Adrenal gland (tissue), 12 donors: ENCODE measurements around the gene TEX11. TPM values are rescaled to one million over a fixed set of nuclear protein-coding genes. Genes with fewer than 3 reads are reported as not detected.
A peak's percentile ranks its signal among the peaks of the same experiment; 100 is the strongest.

Experiments used
- DNase-seq, 7 donors: peaks; one replicate each; pipeline ENCODE4 v3.0.0-alpha.2; 2019 to 2020
- H3K27ac ChIP-seq, 5 donors: fragments of 200-600 bp; sonication (generic) in 4 of 5; 1 replicate in 3 of 5; 2 replicates in 2 of 5; pipeline versions ENCODE4 v1.5.1 to v1.8.0; 2016 to 2020; ENCODE audit warnings: mild to moderate bottlenecking in 1 of 5
- H3K27me3 ChIP-seq: fragments of 200-600 bp; 2 replicates; pipeline ENCODE4 v1.8.0; 2021
- H3K36me3 ChIP-seq, 2 donors: fragments of 200-600 bp; replicated peaks in 1 of 2; 1 replicate in 1 of 2; 2 replicates in 1 of 2; pipeline versions ENCODE4 v1.5.1 to v1.8.0; 2018 to 2022
- H3K4me1 ChIP-seq, 2 donors: fragments of 200-600 bp; replicated peaks in 1 of 2; 1 replicate in 1 of 2; 2 replicates in 1 of 2; pipeline versions ENCODE4 v1.5.1 to v1.8.0; 2018 to 2021
- H3K4me3 ChIP-seq, 4 donors: fragments of 200-600 bp; sonication (generic) in 3 of 4; one replicate each; pipeline ENCODE4 v1.5.1; 2016 to 2018
- H3K9me3 ChIP-seq, 3 donors: fragments of 200-600 bp; sonication (generic) in 1 of 3; replicated peaks in 1 of 3; 1 replicate in 2 of 3; 2 replicates in 1 of 3; pipeline versions ENCODE4 v1.5.1 to v1.8.0; 2016 to 2021
- POLR2A ChIP-seq, 2 donors: fragments of 450-650 bp; IDR thresholded peaks; one replicate each; pipeline ENCODE4 v1.6.1; 2017; ENCODE audit warnings: antibody characterized with exemption in 2 of 2, mild to moderate bottlenecking in 2 of 2, moderate library complexity in 1 of 2
- WGBS, 4 donors: extraction: QIAGEN DNeasy Blood & Tissue Kit in 2 of 4; methylation state at CpG; one replicate each; pipeline versions ENCODE4 v1.1.5 to v1.1.7; 2013 to 2017; 5-methylcytosine and 5-hydroxymethylcytosine counted together
- intact Hi-C, 2 donors: fragments of 100-400 bp; cut with DNase I; formaldehyde crosslinking; loops; one replicate each; pipeline versions ENCODE4 v1.14.1 to v1.15.0; 2022 to 2023
- polyA plus RNA-seq, 3 donors: library from polyadenylated mRNA; stranded (reverse); fragments of 200-250 nt in 2 of 3; fragments of 350-450 nt in 1 of 3; fragmentation: Illumina TruSeq in 1 of 3; extraction: RNeasy Lipid Tissue Mini Kit (QIAGEN cat#74804) in 1 of 3; gene quantifications; one replicate each; pipeline ENCODE4 v1.2.3, GENCODE V29; 2013 to 2014
- small RNA-seq, 2 donors: library from RNA; depleted of rRNA; stranded (forward); fragments of <200 nt; gene quantifications; one replicate each; pipeline ENCODE3, GENCODE V24; 2016
- total RNA-seq, 9 donors: library from RNA; depleted of rRNA in 4 of 9; stranded (reverse); fragments of >200 nt in 4 of 9; fragments of 120-200 nt in 1 of 9; fragmentation: NEBNext Ultra II Directional in 1 of 9; extraction: Animal tissue kit (Norgen Biotek cat#: 25700) in 1 of 9; gene quantifications; one replicate each; pipeline versions ENCODE4 v1.1.0 to v1.2.4, GENCODE V29; 2013 to 2023
- TF ChIP-seq, protein P1 (sequence below), 6 experiments: fragments of 450-650 bp in 4 of 6; fragments of 200-600 bp in 2 of 6; sonication (generic) in 1 of 6; IDR thresholded peaks; 1 replicate in 5 of 6; 2 replicates in 1 of 6; pipeline versions ENCODE4 v1.5.1 to v1.8.0; 2016 to 2021; ENCODE audit warnings: antibody characterized with exemption in 6 of 6, mild to moderate bottlenecking in 2 of 6, moderate library complexity in 1 of 6
- donor health status: healthy with polysubstance abuse.
- donor health status: Bipolar disorder and iron deficiency.
- donor health status: DM: yes; HTN: yes; CAD: no.
- donor health status: DM: no; HTN: no; CAD: no.
- donor health status: DM: no; HTN: no; CAD: no.
- donor health status: DM: yes; HTN: yes; CAD: no.

Gene TEX11
- total and polyA plus RNA-seq, 12 donors = 0.13 TPM; not detected in 11

DNA sequence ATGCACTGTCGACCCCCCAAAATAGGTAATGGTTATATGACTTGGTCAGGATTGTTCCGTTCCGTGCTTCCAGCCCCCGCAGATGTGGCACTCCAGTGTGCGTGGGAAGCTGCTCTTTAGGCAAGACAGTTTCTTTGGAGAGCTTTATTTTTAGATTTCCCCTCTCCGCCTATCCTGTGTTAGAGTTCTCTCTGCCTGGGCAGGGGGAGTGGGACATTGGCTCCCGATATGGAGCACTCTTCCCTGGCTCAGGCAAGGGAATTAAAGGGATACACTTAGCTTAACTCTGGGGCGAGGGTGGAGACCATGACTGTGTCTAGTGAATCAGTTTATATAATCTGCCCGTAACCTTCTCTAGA is 427.9 kb downstream of the TEX11 start:
- H3K9me3 ChIP-seq = no peaks in the 10 kb centered on the region
- no peak overlapping the region for H3K4me3 ChIP-seq
- H3K36me3 ChIP-seq = no peaks in the 10 kb centered on the region
- no peak for TF ChIP-seq POLR2A (IDR thresholded peaks at IDR 0.05)
- TF ChIP-seq, protein P1, sequence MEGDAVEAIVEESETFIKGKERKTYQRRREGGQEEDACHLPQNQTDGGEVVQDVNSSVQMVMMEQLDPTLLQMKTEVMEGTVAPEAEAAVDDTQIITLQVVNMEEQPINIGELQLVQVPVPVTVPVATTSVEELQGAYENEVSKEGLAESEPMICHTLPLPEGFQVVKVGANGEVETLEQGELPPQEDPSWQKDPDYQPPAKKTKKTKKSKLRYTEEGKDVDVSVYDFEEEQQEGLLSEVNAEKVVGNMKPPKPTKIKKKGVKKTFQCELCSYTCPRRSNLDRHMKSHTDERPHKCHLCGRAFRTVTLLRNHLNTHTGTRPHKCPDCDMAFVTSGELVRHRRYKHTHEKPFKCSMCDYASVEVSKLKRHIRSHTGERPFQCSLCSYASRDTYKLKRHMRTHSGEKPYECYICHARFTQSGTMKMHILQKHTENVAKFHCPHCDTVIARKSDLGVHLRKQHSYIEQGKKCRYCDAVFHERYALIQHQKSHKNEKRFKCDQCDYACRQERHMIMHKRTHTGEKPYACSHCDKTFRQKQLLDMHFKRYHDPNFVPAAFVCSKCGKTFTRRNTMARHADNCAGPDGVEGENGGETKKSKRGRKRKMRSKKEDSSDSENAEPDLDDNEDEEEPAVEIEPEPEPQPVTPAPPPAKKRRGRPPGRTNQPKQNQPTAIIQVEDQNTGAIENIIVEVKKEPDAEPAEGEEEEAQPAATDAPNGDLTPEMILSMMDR (IDR thresholded peaks at IDR 0.05) = no peak
- H3K27me3 ChIP-seq = no peaks in the 10 kb centered on the region
- 66 to 78% (median 73%) methylated on average over 3 to 9 of the region's 9 CpGs for WGBS, 4 donors
- H3K27ac ChIP-seq = no peak overlapping the region
- intact Hi-C loops = no loop called here
- DNase-seq = no peak
- no peaks in the 10 kb centered on the region for H3K4me1 ChIP-seq

DNA sequence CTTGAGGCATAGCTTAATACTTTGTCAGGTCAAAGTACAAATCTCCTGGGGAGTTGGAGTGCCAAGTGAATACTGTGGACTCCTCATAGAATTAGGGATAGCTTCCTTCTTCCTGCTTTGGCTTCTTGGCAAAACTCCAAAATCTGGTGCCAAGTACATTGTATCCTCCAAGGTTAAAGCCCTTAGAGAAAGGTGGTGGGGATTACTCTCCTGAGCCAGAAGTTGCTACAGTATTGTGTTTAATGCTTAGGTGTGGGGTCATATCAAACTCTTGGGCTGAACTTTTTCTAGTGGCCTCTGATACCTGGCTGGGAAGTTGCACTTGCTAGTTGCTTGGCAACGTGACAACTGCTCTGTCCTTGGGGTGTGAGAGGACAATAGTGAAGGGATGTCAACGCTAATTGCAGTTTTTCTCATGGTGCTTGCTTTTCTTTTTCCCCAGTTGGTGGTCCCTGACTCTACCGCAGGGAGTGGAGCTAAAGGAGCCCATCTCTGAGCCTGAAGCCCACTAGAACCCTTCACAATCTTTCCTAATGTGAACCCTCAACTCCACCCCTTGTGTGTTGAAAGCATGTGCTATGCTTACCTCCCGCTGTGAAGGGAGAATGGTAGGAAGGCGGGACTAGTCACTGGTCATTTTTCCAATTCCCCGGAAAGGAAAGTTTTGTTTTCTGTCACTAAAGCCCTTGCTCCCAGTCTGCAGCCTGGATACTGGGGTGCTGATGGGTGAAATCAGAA is 428.4 kb downstream of the TEX11 start:
- H3K27ac ChIP-seq = no peak overlapping the region
- no peaks in the 10 kb centered on the region for H3K36me3 ChIP-seq
- H3K9me3 ChIP-seq = no peaks in the 10 kb centered on the region
- 43 to 60% (median 51%) methylated on average over 4 to 6 of the region's 6 CpGs for WGBS, 4 donors
- peak in 5 of 7 donors; percentile 29 to 51 (median 42) for DNase-seq
- no peak overlapping the region for H3K4me3 ChIP-seq
- intact Hi-C loops = no loop called here
- no peaks in the 10 kb centered on the region for H3K4me1 ChIP-seq
- H3K27me3 ChIP-seq = no peaks in the 10 kb centered on the region
- no peak for TF ChIP-seq POLR2A (IDR thresholded peaks at IDR 0.05)
- TF ChIP-seq, protein P1 (IDR thresholded peaks at IDR 0.05) = no peak

DNA sequence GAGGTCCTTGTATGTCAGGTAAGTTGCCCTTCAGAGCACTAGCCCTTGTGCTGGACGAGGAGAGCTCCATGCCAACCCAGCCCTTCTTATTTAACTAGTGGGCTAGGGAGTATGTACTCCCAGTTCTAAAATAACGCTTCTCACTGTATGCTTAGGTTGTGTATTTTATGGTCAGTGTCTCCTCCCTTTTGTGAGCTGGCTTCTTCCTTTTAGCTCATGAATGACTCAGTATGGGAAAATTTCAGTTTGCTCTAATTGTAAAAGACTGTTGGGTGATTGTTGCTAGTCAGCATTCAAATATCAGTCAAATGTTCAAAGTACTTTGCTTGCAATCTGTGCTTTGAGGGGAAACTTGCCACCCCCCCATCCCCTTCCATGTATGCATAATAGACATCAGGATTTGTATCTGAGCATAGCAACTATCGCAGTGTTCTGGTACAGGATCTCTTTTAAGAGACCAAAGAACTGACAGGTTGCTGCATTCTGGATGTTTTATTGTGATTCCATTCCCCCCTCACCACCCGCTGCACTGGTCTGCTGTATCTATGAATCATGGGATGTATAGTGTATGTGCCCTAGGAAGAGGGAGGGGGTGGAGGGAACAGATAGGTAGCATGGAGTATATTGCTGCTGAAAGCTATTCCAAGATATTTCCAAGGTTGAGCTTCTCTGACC is 429.1 kb downstream of the TEX11 start:
- no peaks in the 10 kb centered on the region for H3K9me3 ChIP-seq
- no peaks in the 10 kb centered on the region for H3K36me3 ChIP-seq
- H3K27me3 ChIP-seq = no peaks in the 10 kb centered on the region
- peak overlapping the region in 2 of 5 donors; percentile 7 to 33 for H3K27ac ChIP-seq
- no peak for TF ChIP-seq POLR2A (IDR thresholded peaks at IDR 0.05)
- TF ChIP-seq, protein P1 (IDR thresholded peaks at IDR 0.05) = no peak
- intact Hi-C loops = no loop called here
- DNase-seq = no peak
- no peaks in the 10 kb centered on the region for H3K4me1 ChIP-seq
- H3K4me3 ChIP-seq = no peak overlapping the region
- 51 to 72% (median 69%) methylated on average over 3 to 4 of the region's 4 CpGs for WGBS, 4 donors

Small RNA genes lying within 50 kb of the gene (small RNA-seq; reads per million reads assigned to genes)
- 0 reads per million in 2 donors for gene SNORD3E

Other genes with a start within 250 kb of the TEX11 start
- under 1 TPM in 2 of 9 donors, not detected in 7; 0.11 to 0.28 TPM for gene SLC7A3, start 22.4 kb upstream of the TEX11 start, total RNA-seq
- gene SLC7A3, start 22.4 kb upstream of the TEX11 start, polyA plus RNA-seq = not detected
- gene SNX12, start 159.6 kb upstream of the TEX11 start, total RNA-seq = 100 to 1,000 TPM in 1 of 9 donors, 10 to 100 TPM in 8; 68.0 to 101 (median 81.0) TPM
- 10 to 100 TPM; 25.4 to 75.8 (median 42.3) TPM for gene SNX12, start 159.6 kb upstream of the TEX11 start, polyA plus RNA-seq
- gene FOXO4, start 187.1 kb upstream of the TEX11 start, total RNA-seq = 100 to 1,000 TPM in 5 of 9 donors, 10 to 100 TPM in 4; 61.3 to 191 (median 101) TPM
- 10 to 100 TPM; 14.3 to 47.7 (median 34.2) TPM for gene FOXO4, start 187.1 kb upstream of the TEX11 start, polyA plus RNA-seq
- not detected for gene CXorf65, start 198.0 kb upstream of the TEX11 start, total RNA-seq
- gene CXorf65, start 198.0 kb upstream of the TEX11 start, polyA plus RNA-seq = under 1 TPM in 1 of 3 donors, not detected in 2; 0.51 TPM
- gene IL2RG, start 202.9 kb upstream of the TEX11 start, total RNA-seq = 1 to 10 TPM in 8 of 9 donors, under 1 TPM in 1; 0.22 to 5.5 (median 1.9) TPM
- gene IL2RG, start 202.9 kb upstream of the TEX11 start, polyA plus RNA-seq = 1 to 10 TPM; 4.3 to 7.0 (median 4.9) TPM
- 100 to 1,000 TPM in 2 of 9 donors, 10 to 100 TPM in 7; 39.0 to 107 (median 90.6) TPM for gene MED12, start 209.9 kb upstream of the TEX11 start, total RNA-seq
- 10 to 100 TPM; 34.0 to 49.3 (median 44.3) TPM for gene MED12, start 209.9 kb upstream of the TEX11 start, polyA plus RNA-seq
- 10 to 100 TPM; 10.3 to 51.6 (median 24.9) TPM for gene NLGN3, start 236.1 kb upstream of the TEX11 start, total RNA-seq
- gene NLGN3, start 236.1 kb upstream of the TEX11 start, polyA plus RNA-seq = 10 to 100 TPM in 2 of 3 donors, 1 to 10 TPM in 1; 8.9 to 15.7 (median 10.6) TPM